GM12878 (cell line): ENCODE data around the gene VTN. TPM values are rescaled to one million over a fixed set of nuclear protein-coding genes. Genes with fewer than 3 reads are reported as not detected.

Source experiments
- ATAC-seq: fragments of 200-7000 bp; cut with Tn5 transposase; 3 replicates; pipeline ENCODE4 v1.9.1; 2020; ENCODE audit warnings: mild to moderate bottlenecking, moderate library complexity
- BruUV-seq: library from RNA; stranded (reverse); fragments of 400-500 nt; replicated peaks from 2 replicates; lab custom pipeline; 2021; lab: Mats Ljungman, UMichigan
- CTCF ChIA-PET: fragments of 300-600 bp; sonication (Branson Sonifier 250); formaldehyde crosslinking; extraction: SDS; loops from one replicate; lab custom pipeline; 2021; ENCODE audit warnings: inconsistent platforms; lab: Yijun Ruan, JAX
- POLR2A ChIA-PET: fragments of 350-600 bp; formaldehyde crosslinking; extraction: SDS; loops from one replicate; lab custom pipeline; 2021; ENCODE audit warnings: inconsistent platforms; lab: Charles Lee
- RAD21 ChIA-PET: fragments of 300-600 bp; sonication (Branson Sonifier 250); formaldehyde crosslinking; loops from one replicate; lab custom pipeline; 2023; ENCODE audit warnings: antibody characterized with exemption; ENCODE audit not compliant: unreplicated experiment; lab: Charles Lee
- SMC1A ChIA-PET: fragments of 300-600 bp; sonication (Branson Sonifier 250); formaldehyde crosslinking; loops from one replicate; lab custom pipeline; 2023; ENCODE audit not compliant: unreplicated experiment, uncharacterized antibody; lab: Charles Lee
- DNase-seq: peaks from one replicate; pipeline ENCODE4 v3.0.0-alpha.2; 2011; ENCODE audit warnings: low read depth, low spot score
- FAIRE-seq: peaks from 3 replicates; lab custom pipeline; 2011; peaks lifted over from hg19 to GRCh38; lab: Jason Lieb, UNC
- H2AFZ ChIP-seq: 2 replicates; pipeline ENCODE4 v1.6.0; 2011; ENCODE audit warnings: low read depth, low read length, control low read depth; ENCODE audit not compliant: control insufficient read depth
- H3K27ac ChIP-seq: 2 replicates; pipeline ENCODE4 v1.5.1; 2011; ENCODE audit warnings: control low read depth; ENCODE audit not compliant: control insufficient read depth, insufficient read depth
- H3K27me3 ChIP-seq, 2 experiments: replicated peaks in 1 of 2; 2 replicates each; pipeline versions ENCODE4 v1.6.0 to v1.6.1; 2011; ENCODE audit warnings: low read length in 1 of 2; ENCODE audit not compliant: control insufficient read depth in 2 of 2, insufficient read depth in 2 of 2
- H3K36me3 ChIP-seq, 2 experiments: 2 replicates each; pipeline ENCODE4 v1.5.1; 2011; ENCODE audit warnings: low read length in 1 of 2; ENCODE audit not compliant: control insufficient read depth in 2 of 2, insufficient read depth in 2 of 2
- H3K4me1 ChIP-seq: 2 replicates; pipeline ENCODE4 v1.6.1; 2011; ENCODE audit warnings: mild to moderate bottlenecking, low read length, moderate library complexity, mixed read lengths; ENCODE audit not compliant: control insufficient read depth, insufficient read depth
- H3K4me2 ChIP-seq: 2 replicates; pipeline ENCODE4 v1.6.0; 2011; ENCODE audit warnings: control low read depth; ENCODE audit not compliant: control insufficient read depth, insufficient read depth
- H3K4me3 ChIP-seq: fragments of 200-600 bp; sonication (generic); 2 replicates; pipeline ENCODE4 v1.5.1; 2016
- H3K79me2 ChIP-seq: 2 replicates; pipeline ENCODE4 v1.6.0; 2011; ENCODE audit warnings: low read length; ENCODE audit not compliant: control insufficient read depth, insufficient read depth
- H3K9ac ChIP-seq: 2 replicates; pipeline ENCODE4 v1.8.0; 2011; ENCODE audit warnings: low read length, control low read depth, mixed read lengths; ENCODE audit not compliant: control insufficient read depth, insufficient read depth
- H3K9me3 ChIP-seq: replicated peaks from 3 replicates; pipeline ENCODE4 v1.5.1; 2011; ENCODE audit warnings: mild to moderate bottlenecking, low read length; ENCODE audit not compliant: control insufficient read depth, insufficient read depth
- H4K20me1 ChIP-seq: 2 replicates; pipeline ENCODE4 v1.6.0; 2011; ENCODE audit not compliant: control insufficient read depth, insufficient read depth
- ATF7 ChIP-seq: fragments of 450-650 bp; IDR thresholded peaks from 2 replicates; pipeline ENCODE4 v1.6.1; 2016; ENCODE audit warnings: low read depth, mild to moderate bottlenecking
- NR2C2 ChIP-seq: IDR thresholded peaks from 2 replicates; pipeline ENCODE4 v1.6.1; 2011; ENCODE audit warnings: borderline replicate concordance, low read depth; ENCODE audit not compliant: control insufficient read depth, insufficient read length
- POLR2AphosphoS2 ChIP-seq: IDR thresholded peaks from 2 replicates; pipeline ENCODE4 v1.6.1; 2011; ENCODE audit warnings: low read depth, mild to moderate bottlenecking, low read length, improper control_type of control experiment, moderate library complexity
- SP1 ChIP-seq: IDR thresholded peaks from one replicate; pipeline ENCODE4 v1.6.1; 2011; ENCODE audit warnings: low read depth, low read length
- SUZ12 ChIP-seq: fragments of 200-600 bp; sonication (generic); IDR thresholded peaks from one replicate; pipeline ENCODE4 v1.6.1; 2018; ENCODE audit warnings: antibody characterized with exemption, mild to moderate bottlenecking; ENCODE audit not compliant: unreplicated experiment
- ZSCAN29 ChIP-seq: fragments of 450-650 bp; IDR thresholded peaks from 2 replicates; pipeline ENCODE4 v1.6.1; 2017; ENCODE audit warnings: mild to moderate bottlenecking, moderate library complexity
- in situ Hi-C: fragments of 300-500 bp; cut with MboI; formaldehyde crosslinking; loops from 9 replicates; pipeline ENCODE4 v1.14.3; 2018; ENCODE audit warnings: mixed read lengths
- intact Hi-C: fragments of 100-400 bp; cut with micrococcal nuclease; formaldehyde crosslinking; loops from one replicate; pipeline ENCODE4 v1.14.2; 2022; ENCODE audit not compliant: unreplicated experiment
- polyA plus RNA-seq, 11 experiments: library from polyadenylated mRNA; depleted of rRNA in 4 of 11; unstranded in 6 of 11; stranded (reverse) in 5 of 11; fragments of >200 nt; fragmentation: Nextera tagmentation in 4 of 11; fragmentation: Illumina TruSeq in 1 of 11; extraction: Ambion mirVana in 4 of 11; extraction: Trizol in 1 of 11; gene quantifications; 1 replicate in 1 of 11; 2 replicates in 10 of 11; pipeline versions ENCODE4 v1.2.1 to v1.2.3, GENCODE V29; 2011 to 2016; ENCODE audit warnings: inconsistent platforms in 2 of 11, missing spikeins in 2 of 11, low read depth in 1 of 11
- total RNA-seq, 4 experiments: library from RNA; depleted of rRNA in 3 of 4; stranded (reverse); fragments of >200 nt in 3 of 4; fragmentation: Illumina TruSeq in 1 of 4; extraction: Trizol in 1 of 4; gene quantifications; 2 replicates each; pipeline versions ENCODE4 v1.2.1 to v1.2.3, GENCODE V29; 2013 to 2021
- TF ChIP-seq, protein P1 (sequence below): IDR thresholded peaks from 2 replicates; pipeline ENCODE4 v1.6.1; 2011; ENCODE audit warnings: borderline replicate concordance, low read depth, mild to moderate bottlenecking, moderate library complexity, mixed read lengths, low read length; ENCODE audit not compliant: insufficient read depth; ENCODE audit errors: extremely low read length
- TF ChIP-seq, protein P2 (sequence below): fragments of 450-650 bp; formaldehyde crosslinking; IDR thresholded peaks from 2 replicates; pipeline ENCODE4 v1.4.0; 2022; ENCODE audit warnings: mild to moderate bottlenecking, moderate library complexity
- TF ChIP-seq, protein P3 (sequence below): fragments of 450-650 bp; IDR thresholded peaks from 2 replicates; pipeline ENCODE4 v1.6.1; 2017; ENCODE audit warnings: antibody characterized with exemption, mild to moderate bottlenecking, moderate library complexity

Gene VTN
- total and polyA plus RNA-seq, 10 of the 15 experiments (the other 5 are each of a cell fraction or from before 2014, with no cell fraction given): 0.04 to 1.3 (median 0.13) TPM; not detected in 5

DNA sequence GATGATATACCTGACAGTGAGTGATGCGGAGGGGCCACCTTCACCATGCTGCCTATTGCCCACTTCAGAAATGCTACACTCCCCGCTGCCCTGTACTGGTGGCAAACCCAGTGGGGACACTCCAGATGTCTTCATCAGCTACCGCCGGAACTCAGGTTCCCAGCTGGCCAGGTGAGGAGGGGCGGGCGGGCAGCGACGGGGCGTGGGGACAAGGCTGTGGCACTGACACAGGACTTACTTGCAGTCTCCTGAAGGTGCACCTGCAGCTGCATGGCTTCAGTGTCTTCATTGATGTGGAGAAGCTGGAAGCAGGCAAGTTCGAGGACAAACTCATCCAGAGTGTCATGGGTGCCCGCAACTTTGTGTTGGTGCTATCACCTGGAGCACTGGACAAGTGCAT, 18.0 kb upstream of the VTN start (continued):
- TF ChIP-seq ZSCAN29 (no peak), SP1 (no peak)

DNA sequence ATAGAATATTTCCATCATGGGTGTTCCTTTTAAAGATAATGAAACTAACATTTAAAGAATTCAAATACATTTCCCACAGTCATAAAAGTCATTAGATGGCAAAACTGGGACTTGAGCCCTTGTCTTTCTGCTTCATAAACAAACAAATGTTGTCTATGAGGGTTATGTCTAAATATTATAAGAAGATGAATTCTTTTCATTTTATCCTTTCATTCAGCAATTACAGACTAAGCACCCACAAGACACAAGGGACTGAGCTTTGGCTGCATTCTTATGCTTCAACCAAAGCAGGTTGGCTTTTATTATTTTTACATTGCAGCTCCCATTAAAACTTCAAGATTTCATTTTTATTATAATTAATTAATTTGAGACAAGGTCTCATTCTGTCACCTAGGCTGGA, 16.3 kb upstream of the VTN start:
- Histone ChIP-seq H3K9ac (no peak overlapping the region), H3K36me3 (peaks cover 0 to 9% of the 10 kb centered on the region in 2 experiments; a peak in 2 of 4 replicates), H3K4me2 (no peak overlapping the region), H2AFZ (no peak overlapping the region), H3K27me3 (no peaks in the 10 kb centered on the region; a peak in 2 of 4 replicates), H3K9me3 (no peaks in the 10 kb centered on the region), H3K4me3 (no peak overlapping the region), H3K79me2 (peaks cover 2% of the 10 kb centered on the region; the same call in 1 of the 2 replicates), H4K20me1 (no peaks in the 10 kb centered on the region), H3K27ac (no peak overlapping the region), H3K4me1 (no peaks in the 10 kb centered on the region)
- ChIA-PET SMC1A (no interaction called here), POLR2A (no interaction called here), RAD21 (no interaction called here), CTCF (interaction anchor here (1.1 to 3.6 kb wide), 2 partner anchors 30 to 493 kb away, joined by 3 to 14 read pairs; partner anchors contain the start of gene LYRM9)
- TF ChIP-seq, protein P1, sequence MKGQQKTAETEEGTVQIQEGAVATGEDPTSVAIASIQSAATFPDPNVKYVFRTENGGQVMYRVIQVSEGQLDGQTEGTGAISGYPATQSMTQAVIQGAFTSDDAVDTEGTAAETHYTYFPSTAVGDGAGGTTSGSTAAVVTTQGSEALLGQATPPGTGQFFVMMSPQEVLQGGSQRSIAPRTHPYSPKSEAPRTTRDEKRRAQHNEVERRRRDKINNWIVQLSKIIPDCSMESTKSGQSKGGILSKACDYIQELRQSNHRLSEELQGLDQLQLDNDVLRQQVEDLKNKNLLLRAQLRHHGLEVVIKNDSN: no peak
- TF ChIP-seq SUZ12: no peak
- no peak for TF ChIP-seq ATF7
- TF ChIP-seq POLR2AphosphoS2: no peak
- no peak for TF ChIP-seq NR2C2
- TF ChIP-seq, protein P2, sequence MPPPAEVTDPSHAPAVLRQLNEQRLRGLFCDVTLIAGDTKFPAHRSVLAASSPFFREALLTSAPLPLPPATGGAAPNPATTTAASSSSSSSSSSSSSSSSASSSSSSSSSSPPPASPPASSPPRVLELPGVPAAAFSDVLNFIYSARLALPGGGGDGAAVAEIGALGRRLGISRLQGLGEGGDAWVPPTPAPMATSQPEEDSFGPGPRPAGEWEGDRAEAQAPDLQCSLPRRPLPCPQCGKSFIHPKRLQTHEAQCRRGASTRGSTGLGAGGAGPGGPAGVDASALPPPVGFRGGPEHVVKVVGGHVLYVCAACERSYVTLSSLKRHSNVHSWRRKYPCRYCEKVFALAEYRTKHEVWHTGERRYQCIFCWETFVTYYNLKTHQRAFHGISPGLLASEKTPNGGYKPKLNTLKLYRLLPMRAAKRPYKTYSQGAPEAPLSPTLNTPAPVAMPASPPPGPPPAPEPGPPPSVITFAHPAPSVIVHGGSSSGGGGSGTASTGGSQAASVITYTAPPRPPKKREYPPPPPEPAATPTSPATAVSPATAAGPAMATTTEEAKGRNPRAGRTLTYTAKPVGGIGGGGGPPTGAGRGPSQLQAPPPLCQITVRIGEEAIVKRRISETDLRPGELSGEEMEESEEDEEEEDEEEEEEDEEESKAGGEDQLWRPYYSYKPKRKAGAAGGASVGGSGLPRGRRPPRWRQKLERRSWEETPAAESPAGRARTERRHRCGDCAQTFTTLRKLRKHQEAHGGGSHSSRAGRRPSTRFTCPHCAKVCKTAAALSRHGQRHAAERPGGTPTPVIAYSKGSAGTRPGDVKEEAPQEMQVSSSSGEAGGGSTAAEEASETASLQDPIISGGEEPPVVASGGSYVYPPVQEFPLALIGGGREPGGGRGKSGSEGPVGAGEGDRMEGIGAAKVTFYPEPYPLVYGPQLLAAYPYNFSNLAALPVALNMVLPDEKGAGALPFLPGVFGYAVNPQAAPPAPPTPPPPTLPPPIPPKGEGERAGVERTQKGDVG (CRISPR knock-in tag): no peak
- TF ChIP-seq, protein P3, sequence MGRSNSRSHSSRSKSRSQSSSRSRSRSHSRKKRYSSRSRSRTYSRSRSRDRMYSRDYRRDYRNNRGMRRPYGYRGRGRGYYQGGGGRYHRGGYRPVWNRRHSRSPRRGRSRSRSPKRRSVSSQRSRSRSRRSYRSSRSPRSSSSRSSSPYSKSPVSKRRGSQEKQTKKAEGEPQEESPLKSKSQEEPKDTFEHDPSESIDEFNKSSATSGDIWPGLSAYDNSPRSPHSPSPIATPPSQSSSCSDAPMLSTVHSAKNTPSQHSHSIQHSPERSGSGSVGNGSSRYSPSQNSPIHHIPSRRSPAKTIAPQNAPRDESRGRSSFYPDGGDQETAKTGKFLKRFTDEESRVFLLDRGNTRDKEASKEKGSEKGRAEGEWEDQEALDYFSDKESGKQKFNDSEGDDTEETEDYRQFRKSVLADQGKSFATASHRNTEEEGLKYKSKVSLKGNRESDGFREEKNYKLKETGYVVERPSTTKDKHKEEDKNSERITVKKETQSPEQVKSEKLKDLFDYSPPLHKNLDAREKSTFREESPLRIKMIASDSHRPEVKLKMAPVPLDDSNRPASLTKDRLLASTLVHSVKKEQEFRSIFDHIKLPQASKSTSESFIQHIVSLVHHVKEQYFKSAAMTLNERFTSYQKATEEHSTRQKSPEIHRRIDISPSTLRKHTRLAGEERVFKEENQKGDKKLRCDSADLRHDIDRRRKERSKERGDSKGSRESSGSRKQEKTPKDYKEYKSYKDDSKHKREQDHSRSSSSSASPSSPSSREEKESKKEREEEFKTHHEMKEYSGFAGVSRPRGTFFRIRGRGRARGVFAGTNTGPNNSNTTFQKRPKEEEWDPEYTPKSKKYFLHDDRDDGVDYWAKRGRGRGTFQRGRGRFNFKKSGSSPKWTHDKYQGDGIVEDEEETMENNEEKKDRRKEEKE: no peak
- DNase-seq: no peak
- in situ Hi-C loops (no loop called here), intact Hi-C loops (no loop called here)
- no TSS peak for BruUV-seq
- no peak for ATAC-seq
- FAIRE-seq: no peak
